RWPE2 (cell line): ENCODE measurements around the gene GAS2.

ENCODE experiments used
- ATAC-seq: fragments of 200-7000 bp; cut with Tn5 transposase; 3 replicates; pipeline ENCODE4 v1.9.1; 2021; ENCODE audit warnings: low read depth
- DNase-seq: peaks from one replicate; pipeline ENCODE4 v3.0.0-alpha.2; 2020; ENCODE audit warnings: low spot score
- H3K27ac ChIP-seq: fragments of 450-650 bp; 2 replicates; pipeline ENCODE4 v1.5.1; 2017; ENCODE audit warnings: mild to moderate bottlenecking; ENCODE audit not compliant: poor library complexity, severe bottlenecking
- H3K27me3 ChIP-seq: fragments of 250-450 bp; sonication (Bioruptor Pico); 2 replicates; pipeline ENCODE4 v1.5.1; 2021; ENCODE audit warnings: mild to moderate bottlenecking, moderate library complexity; ENCODE audit not compliant: insufficient read depth, poor library complexity, severe bottlenecking
- H3K36me3 ChIP-seq: fragments of 250-450 bp; sonication (Bioruptor Pico); 2 replicates; pipeline ENCODE4 v1.5.1; 2020; ENCODE audit warnings: low read depth, mild to moderate bottlenecking, moderate library complexity
- H3K4me1 ChIP-seq: fragments of 250-450 bp; sonication (Bioruptor Pico); 2 replicates; pipeline ENCODE4 v1.5.1; 2021; ENCODE audit warnings: mild to moderate bottlenecking, moderate library complexity; ENCODE audit not compliant: insufficient read depth, poor library complexity, severe bottlenecking
- H3K4me3 ChIP-seq: fragments of 250-450 bp; sonication (Bioruptor Pico); 2 replicates; pipeline ENCODE4 v1.5.1; 2021; ENCODE audit warnings: mild to moderate bottlenecking, moderate library complexity; ENCODE audit not compliant: severe bottlenecking
- H3K9me3 ChIP-seq: fragments of 250-450 bp; sonication (Bioruptor Pico); 2 replicates; pipeline ENCODE4 v1.5.1; 2021; ENCODE audit warnings: mild to moderate bottlenecking, moderate library complexity; ENCODE audit not compliant: severe bottlenecking
- CTCF ChIP-seq: fragments of 450-650 bp; IDR thresholded peaks from one replicate; pipeline ENCODE4 v1.5.1; 2017; ENCODE audit warnings: mild to moderate bottlenecking, moderate library complexity; ENCODE audit not compliant: poor library complexity, severe bottlenecking

The GAS2 gene

GRCh38 chr11:22761066-22761465 lies 94.7 kb downstream of the GAS2 start:
- Histone ChIP-seq H3K4me3 (no peak overlapping the region), H3K9me3 (no peaks in the 10 kb centered on the region), H3K4me1 (no peaks in the 10 kb centered on the region), H3K27ac (no peak overlapping the region), H3K27me3 (peaks cover 15% of the 10 kb centered on the region), H3K36me3 (no peaks in the 10 kb centered on the region)
- ATAC-seq = no peak
- no peak for TF ChIP-seq CTCF
- no peak for DNase-seq

GRCh38 chr11:22763166-22763565 lies 96.8 kb downstream of the GAS2 start:
- TF ChIP-seq CTCF = no peak
- no peaks in the 10 kb centered on the region for H3K4me1 ChIP-seq
- no peak overlapping the region for H3K27ac ChIP-seq
- H3K27me3 ChIP-seq = peaks cover 7% of the 10 kb centered on the region
- H3K36me3 ChIP-seq = no peaks in the 10 kb centered on the region
- no peak overlapping the region for H3K4me3 ChIP-seq
- no peaks in the 10 kb centered on the region for H3K9me3 ChIP-seq
- no peak for ATAC-seq
- DNase-seq = no peak

- no peak for TF ChIP-seq CTCF
- H3K4me1 ChIP-seq = no peaks in the 10 kb centered on the region
Measured at GRCh38 chr11:22764735-22765134, 98.3 kb downstream of the GAS2 start.

GRCh38 chr11:22768281-22768680 lies 101.9 kb downstream of the GAS2 start:
- TF ChIP-seq CTCF = no peak
- Histone ChIP-seq H3K27me3 (no peaks in the 10 kb centered on the region), H3K36me3 (no peaks in the 10 kb centered on the region), H3K4me1 (no peaks in the 10 kb centered on the region), H3K27ac (no peak overlapping the region), H3K4me3 (no peak overlapping the region), H3K9me3 (no peaks in the 10 kb centered on the region)
- ATAC-seq (no peak), DNase-seq (no peak)

More at GRCh38 chr11:22764735-22765134, 98.3 kb downstream of the GAS2 start:
- no peak for ATAC-seq
- peaks cover 7% of the 10 kb centered on the region for H3K27me3 ChIP-seq
- H3K27ac ChIP-seq = no peak overlapping the region
- H3K4me3 ChIP-seq = no peak overlapping the region
- H3K9me3 ChIP-seq = no peaks in the 10 kb centered on the region
- no peak for DNase-seq
- H3K36me3 ChIP-seq = no peaks in the 10 kb centered on the region

- H3K4me3 ChIP-seq = no peak overlapping the region
- no peaks in the 10 kb centered on the region for H3K9me3 ChIP-seq
- no peaks in the 10 kb centered on the region for H3K36me3 ChIP-seq
- DNase-seq (no peak), ATAC-seq (no peak)
- H3K27ac ChIP-seq = no peak overlapping the region
- no peaks in the 10 kb centered on the region for H3K27me3 ChIP-seq
- TF ChIP-seq CTCF = no peak
- no peaks in the 10 kb centered on the region for H3K4me1 ChIP-seq
Measured at GRCh38 chr11:22769081-22769480, 102.7 kb downstream of the GAS2 start.
